Activated CD8-positive, alpha-beta memory T cell treated with anti-CD3 and anti-CD28 coated beads, Interleukin-2, amount 50 U/mL, for 24 hours (primary cell): Measurements from ENCODE around the gene HFM1.
A peak's percentile ranks its signal among the peaks of the same experiment; 100 is the strongest.
"Not testable (repeated sequence)": the region's sequence is repeated elsewhere in the genome, so short reads cannot be mapped to it uniquely, and the experiment has no call there.

ENCODE experiments used
- DNase-seq: peaks from one replicate; pipeline ENCODE4 v3.0.0-alpha.2; 2020; ENCODE audit errors: extremely low read depth

Gene HFM1

DNA sequence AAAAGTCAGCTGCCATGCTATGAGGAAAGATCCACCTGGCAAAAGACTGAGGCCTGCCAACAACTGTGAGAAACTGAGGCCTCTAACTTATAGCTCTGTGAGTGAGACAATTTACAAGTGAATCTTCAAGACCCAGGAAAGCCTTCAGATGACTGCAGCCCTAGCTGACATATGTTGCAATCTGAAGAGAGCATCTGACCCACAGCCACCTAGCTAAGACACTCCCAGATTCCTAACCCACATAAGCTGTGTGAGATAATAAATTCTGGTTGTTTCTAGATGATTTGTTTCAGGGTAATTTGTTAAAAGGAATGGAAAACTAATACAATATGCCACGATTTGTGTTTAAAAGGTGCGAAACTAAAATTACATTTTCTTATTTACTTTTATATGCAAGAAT, 55.1 kb downstream of the HFM1 start:
- DNase-seq: no peak

DNA sequence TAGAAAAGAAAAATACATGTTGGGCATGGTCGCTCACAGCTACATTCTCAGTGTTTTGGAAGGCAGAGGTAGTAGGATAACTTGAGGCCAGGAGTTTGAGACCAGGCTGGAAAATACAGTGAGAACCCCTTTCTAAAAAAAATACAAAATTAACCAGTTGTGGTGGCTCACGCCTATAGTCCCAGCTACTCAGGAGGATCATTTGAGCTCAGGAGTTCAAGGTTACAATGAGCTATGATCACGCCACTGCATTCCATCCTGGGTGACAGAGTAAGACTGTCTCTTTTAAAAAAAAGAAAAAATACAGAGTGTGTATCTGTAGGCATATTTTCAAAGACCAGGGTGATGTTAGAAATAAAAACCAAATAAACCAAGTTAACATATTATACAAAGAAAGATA, 57.8 kb downstream of the HFM1 start:
- no peak for DNase-seq

DNA sequence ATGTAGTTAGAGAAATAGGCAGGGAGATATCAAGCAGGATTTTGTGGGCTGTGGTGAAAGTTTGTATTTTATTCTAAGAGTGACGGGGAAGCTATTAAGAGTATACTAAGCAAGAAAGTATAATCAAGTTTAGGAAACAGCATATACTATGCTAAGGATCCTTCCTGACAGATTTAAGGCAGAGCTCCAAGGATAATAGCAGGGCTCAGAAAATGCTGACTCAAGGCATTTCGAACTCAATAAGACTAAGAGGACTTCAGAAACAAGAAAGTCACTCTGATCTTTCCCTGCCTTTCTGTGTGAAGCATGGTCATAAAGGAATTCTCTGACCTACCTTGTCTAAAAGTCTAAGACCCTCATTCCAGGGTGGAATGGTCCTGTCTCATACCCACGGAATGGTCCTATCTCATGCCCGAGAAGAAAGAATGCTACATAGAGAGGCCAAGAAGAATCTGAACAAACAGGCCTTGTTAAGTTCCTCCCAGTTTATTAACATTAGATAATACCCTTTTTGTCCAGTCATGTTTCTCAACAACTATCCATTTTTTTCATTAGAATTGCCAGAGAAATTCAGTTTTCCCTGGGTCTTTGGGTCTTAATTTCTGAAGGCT, 59.1 kb downstream of the HFM1 start:
- no peak for DNase-seq

DNA sequence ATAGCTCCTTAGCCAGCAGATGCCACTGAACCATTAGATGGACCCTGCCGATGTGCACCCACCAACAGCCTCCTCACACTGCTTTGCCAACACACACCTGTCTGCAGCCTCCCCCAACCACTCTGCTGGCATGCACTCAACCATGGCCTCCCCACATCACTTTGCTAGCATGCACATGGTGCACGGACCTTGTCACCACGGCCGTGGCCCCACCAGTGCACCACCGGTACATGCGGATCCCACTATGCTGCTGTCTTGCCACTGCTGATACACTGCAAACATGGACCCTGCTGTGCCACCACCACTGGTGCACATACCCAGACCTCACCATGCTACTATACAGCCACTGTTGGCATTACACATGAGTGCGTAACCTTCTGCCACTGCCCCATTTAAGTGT, 66.1 kb downstream of the HFM1 start:
- DNase-seq: no peak

DNA sequence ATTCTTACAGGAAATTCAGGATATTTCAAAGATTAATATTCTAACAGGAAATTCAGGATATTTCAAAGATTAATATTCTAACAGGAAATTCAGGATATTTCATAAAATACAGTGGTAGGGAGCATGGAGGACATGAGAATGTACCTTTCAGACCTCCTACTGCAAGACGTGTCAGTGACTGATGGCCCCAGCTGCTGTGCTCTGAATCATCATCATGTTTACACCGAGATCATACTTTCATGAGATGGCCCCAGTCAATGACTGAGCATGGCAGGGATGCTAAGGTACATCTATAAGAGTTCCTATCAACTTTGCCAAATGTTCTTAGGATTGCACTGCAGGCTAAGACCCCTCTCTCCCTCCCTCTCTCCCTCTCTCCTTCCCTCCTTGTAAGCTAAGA, 69.0 kb downstream of the HFM1 start:
- DNase-seq: no peak

DNA sequence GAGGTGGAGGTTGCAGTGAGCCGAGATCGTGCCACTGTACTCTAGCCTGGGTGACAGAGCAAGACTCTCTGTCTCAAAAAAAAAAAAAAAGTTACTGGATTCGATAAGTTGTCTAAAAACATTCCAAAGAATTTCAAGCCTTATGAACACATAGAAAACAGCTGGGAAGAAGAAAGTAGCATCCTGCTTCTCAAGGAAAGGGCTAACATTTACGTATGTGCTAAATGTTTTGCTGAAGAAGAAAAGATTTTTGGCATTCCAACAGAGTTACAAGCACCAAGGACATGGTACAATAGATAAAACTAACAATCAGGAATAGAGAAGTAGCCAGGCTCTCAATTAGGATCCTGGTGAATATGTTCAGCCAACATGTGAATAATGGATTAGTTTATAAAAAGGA, 69.8 kb downstream of the HFM1 start:
- no peak for DNase-seq

DNA sequence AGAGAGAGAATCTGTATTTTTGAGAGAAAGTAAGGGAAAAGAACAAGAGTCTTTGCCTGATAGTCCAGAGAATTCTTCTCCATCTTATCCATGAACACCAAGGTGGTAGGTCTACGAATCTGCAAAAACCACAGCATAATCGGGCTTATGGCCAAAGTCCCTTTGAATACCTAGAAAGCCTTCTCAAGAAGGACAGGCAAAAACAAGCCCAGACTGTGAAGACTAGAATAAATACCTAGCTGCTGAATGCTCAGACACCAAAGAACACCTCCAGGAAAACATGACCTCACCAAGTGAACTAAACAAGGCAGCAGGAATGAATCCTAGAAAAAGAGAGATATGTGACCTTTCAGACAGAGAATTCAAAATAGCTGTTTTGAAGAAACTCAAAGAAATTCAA, 79.2 kb downstream of the HFM1 start:
- DNase-seq: no peak

DNA sequence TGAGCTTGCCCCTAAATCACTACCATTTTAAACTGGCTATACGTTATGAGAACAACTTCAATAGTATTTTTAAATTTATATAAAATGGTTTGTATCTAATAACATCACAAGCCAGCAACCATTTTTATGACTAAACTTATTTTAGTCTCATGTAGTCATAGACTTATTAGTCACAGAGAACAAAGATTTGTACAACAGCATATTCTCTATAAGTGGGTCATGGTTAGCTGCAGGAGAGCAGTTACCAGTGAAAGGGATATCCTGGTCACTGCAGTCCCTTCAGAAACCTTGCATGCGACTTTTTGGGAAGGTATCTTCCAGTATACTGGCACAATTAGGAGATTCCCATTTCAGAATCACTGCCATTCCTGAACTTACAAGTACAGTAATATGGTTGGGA, 90.0 kb downstream of the HFM1 start:
- no peak for DNase-seq

DNA sequence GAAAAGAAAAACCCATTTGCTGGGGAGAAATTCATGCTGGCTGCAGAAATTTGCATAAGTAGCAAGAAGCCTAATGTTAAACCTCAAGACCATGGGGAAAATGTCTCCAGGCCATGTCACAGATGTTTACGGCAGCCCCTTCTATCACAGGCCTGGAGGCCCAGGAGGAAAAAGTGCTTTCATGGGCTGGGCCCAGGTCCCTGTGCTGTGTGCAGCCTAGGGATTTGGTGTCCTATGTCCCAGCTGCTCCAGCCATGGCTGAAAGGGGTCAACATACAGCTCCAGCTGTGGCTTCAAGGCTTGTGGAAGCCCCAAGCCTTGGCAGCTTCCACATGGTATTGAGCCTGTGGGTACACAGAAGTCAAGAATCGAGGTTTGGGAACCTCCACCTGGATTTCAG, 93.0 kb downstream of the HFM1 start:
- no peak for DNase-seq

DNA sequence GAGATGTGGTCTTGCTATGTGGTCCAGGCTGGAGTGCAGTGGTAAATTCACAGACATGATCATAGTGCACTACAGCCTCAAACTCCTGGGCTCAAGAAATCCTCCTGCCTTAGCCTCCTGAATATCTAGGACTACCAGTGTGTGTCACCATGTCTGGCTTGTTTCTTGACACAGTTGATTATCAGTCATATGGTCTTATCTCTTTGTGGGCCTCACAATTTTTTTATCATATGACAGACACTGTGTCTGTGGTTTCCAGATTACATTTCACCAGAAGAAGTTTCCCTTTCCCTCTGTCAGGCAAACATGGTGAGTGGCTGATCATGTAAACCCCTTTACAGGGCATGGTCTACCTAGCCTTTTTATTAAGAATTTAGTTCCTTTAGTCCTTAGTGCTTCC, 96.1 kb downstream of the HFM1 start:
- DNase-seq: no peak

DNA sequence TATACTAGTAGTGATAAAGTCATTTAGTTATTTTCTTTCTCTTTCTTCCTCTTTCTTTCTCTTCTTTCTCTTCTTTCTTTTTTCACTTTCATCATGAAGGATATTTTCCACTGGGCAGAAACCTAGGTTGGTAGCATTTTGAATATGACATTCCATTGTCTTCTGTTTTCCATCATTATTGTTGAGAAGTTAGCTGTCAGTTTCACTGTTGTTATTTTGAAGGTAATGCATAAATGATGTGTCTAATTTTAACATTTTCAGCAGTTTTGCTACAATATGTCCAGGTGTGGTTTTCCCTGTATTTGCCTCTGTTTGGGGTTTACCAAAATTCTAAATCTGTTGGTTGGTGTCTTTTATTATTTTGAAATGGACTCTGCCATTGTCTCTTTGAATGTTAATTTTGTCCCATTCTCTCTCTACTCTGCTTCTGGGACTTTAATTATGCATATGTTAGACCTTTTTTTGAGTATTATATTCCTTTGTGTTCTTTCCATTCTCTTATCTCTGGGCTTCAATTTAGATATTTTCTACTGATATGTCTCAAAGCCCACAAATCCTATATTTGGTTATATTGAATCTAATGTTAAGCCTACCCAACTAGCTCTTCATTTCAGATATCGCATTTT, 96.7 kb downstream of the HFM1 start:
- no peak for DNase-seq

DNA sequence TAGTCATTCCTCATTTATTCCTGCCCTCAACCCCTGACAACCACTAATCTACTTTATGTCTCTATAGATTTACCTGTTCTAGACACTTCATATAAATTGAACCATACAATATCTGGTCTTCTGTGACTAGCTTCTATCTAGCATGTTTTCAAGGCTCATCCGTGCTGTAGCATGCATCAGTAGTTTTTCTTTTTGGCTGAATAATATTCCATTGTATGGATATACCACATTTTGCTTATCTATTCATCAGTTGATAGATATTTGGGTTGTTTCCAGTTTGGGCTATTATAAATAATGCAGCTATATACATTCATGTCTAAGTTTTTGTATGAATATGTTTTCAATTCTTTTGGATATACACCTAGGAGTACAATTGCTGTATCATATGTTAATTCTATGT, 101.5 kb downstream of the HFM1 start:
- no peak for DNase-seq

DNA sequence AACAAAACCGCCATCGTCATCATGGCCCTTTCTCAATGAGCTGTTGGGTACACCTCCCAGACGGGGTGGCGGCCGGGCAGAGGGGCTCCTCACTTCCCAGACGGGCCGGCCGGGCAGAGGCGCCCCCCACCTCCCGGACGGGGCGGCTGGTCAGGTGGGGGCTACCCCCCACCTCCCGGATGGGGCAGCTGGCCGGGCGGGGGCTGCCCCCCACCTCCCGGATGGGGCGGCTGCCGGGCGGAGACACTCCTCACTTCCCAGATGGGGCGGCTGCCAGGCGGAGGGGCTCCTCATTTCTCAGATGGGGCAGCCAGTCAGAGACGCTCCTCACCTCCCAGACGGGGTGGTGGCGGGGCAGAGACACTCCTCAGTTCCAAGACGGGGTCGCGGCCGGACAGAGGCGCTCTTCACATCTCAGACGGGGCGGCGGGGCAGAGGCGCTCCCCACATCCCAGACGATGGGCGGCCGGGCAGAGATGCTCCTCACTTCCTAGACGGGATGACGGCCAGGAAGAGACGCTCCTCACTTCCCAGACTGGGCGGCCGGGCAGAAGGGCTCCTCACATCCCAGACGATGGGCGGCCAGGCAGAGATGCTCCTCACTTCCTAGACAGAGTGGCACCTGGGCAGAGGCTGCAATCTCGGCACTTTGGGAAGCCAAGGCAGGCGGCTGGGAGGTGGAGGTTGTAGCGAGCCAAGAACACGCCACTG, 115.6 kb downstream of the HFM1 start:
- DNase-seq: not testable (repeated sequence)

DNA sequence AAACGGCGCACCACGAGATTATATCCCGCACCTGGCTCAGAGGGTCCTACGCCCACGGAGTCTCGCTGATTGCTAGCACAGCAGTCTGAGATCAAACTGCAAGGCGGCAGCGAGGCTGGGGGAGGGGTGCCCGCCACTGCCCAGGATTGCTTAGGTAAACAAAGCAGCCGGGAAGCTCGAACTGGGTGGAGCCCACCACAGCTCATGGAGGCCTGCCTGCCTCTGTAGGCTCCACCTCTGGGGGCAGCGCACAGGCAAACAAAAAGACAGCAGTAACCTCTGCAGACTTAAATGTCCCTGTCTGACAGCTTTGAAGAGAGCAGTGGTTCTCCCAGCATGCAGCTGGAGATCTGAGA, 117.7 kb downstream of the HFM1 start:
- DNase-seq: not testable (repeated sequence)

DNA sequence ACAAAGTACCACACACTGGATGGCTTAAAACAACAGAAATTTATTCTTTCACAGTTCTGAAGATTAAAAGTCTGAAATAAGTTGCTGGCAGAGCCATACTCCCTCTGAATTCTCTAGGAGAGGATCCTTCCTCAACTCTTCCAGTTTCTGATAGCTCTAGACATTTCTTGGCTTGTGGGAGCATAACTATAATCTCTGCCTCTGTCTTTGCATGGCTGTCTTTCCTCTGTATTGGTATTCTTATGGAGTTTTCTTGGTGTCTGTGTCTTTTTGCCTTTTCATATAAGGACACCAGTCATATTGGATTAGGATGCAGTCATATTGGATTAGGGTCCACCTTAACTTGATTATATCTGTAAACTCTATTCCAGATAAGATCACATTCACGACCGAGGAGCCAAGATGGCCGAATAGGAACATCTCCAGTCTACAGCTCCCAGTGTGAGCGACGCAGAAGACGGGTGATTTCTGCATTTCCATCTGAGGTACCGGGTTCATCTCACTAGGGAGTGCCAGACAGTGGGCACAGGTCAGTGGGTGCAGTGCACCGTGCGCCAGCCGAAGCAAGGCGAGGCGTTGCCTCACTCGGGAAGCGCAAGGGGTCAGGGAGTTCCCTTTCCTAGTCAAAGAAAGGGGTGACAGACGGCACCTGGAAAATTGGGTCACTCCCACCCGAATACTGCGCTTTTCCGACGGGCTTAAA, 118.2 kb downstream of the HFM1 start:
- DNase-seq: not testable (repeated sequence)

DNA sequence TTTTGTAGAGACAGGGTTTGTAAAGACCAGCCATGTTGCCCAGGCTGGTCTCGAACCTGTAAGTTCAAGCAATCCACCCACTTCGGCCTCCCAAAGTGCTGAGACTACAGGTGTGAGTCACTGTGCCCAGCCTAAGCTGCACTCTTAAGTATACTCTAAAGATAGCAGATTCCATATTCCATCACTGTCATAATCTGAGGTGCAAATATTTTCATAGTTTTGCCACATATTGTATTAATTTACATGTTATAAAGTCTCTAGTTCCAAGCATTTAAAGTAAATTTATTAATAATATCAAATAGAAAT, 121.3 kb downstream of the HFM1 start:
- no peak for DNase-seq

DNA sequence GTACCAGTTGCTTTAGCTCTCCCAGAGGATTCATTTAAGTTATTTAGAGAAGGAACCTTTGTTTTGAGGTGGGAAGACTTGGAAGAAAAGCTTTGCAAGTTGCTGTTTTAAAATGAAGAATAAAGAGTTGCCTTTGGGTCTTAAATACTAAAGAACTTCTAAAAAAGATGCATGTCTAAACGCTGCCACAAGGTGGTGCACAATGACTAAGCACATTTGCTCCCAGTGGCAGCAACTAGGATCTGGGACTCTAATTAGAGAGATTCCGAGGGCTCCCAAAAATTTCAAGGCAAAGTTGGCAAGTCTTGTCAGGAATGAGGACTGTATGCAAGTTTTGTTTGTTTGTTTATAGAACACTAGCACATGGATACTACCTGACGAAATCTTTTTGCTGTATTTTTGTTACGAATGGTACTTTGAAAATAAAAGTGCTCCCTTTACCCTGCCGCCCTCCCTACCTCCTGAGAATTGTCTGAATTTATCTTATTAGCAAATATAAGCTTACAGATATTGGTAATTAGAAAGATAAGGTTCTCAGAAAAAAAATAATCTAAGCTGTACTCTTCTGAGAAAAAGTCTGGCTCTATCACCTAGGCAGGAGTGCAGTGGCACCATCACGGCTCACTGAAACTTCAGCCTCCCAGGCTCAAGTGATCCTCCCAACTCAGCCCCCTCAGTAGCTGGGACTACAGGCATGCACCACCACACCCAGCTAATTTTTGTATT, 121.8 kb downstream of the HFM1 start:
- DNase-seq: peak; percentile 8

DNA sequence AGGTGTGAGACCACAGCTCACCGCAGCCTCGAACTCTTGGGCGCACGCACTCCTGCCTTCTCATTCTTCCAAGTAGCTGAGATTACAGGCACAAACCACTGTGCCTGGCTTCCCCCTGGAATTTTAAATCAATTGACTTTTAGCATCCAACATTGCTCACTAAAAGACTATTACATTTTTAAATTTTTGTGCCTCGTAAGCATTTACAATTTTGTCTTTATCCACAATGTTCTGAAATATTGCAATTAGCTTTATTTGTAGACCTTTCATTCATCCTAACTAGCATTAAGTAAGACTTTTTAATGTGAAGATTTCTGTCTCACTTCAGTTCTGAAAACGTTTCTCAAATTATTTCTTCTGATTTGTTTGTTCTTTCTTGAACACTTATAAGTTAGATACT, 122.9 kb downstream of the HFM1 start:
- no peak for DNase-seq

DNA sequence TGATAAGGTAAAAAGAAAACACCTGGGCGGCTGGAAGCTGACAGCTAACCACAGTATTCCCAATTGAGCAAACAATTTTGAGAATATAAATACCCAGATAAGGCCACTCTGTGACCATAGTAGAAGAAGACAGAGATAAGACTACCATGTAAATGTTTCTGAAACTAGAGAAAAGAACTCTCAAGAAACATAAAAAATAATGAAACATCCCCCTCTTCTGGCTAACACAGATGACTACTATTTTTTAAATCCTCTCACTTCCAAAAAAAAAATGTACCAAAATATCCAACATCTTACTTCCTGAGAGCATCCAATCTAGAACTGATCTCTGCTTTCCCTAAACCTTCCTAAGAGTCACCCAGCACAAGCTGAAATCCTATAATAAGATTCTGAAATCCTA, 125.9 kb downstream of the HFM1 start:
- DNase-seq: no peak

DNA sequence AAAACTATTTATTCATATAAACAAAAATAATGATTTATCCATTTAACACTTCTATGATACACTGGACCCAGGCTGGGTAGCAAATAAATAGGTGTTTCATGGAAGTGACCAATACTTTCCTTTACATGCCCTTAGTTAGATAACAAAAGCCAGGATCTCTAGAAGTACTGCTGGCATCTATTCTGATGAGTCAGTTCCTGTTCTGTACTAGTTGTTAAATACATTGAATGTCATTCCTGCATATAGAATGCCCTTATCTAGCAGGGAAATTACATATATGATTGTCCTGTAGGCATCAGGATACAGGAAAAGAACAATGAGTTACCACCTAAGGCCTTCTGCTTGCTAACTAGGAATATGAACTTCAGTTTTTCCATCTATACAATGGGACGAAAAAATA, 130.8 kb downstream of the HFM1 start:
- DNase-seq: no peak

DNA sequence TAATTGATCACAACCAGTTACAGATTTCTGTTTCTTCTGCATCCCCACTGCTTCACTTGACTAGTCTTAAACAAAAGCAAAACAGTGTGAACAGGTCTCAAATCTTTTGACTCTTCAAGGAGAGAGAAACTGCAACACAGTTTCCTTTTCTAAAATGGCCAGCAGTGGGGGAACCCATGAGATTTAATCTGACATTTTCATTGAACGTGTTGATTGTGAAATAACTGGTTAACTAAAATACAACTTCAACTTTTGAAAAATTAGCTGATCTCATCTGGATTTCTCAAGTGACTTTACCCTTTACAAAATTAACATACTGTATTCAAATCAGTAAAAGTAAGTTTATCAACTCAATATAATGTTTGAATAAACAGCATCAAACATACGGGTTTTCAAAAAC, 143.0 kb downstream of the HFM1 start:
- DNase-seq: no peak

DNA sequence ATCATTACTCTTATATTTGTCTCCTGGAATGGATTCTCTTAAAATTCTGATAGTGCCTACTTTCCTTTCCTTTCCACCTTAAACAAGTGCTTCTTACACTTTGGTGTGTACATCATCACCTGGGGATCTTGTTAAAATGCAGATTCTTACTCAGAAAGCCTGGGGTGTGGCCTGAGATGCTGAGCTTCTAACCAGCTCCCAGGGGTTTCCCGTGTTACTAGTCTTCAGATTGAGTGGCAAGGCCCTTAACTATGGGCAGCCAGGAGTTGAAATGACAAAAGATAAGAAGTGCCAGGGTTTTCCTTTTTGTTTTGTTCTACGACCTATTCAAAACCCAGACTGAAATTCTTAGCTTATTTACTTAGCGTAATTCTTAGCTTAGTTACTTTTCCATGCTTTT, 159.2 kb downstream of the HFM1 start:
- DNase-seq: no peak

DNA sequence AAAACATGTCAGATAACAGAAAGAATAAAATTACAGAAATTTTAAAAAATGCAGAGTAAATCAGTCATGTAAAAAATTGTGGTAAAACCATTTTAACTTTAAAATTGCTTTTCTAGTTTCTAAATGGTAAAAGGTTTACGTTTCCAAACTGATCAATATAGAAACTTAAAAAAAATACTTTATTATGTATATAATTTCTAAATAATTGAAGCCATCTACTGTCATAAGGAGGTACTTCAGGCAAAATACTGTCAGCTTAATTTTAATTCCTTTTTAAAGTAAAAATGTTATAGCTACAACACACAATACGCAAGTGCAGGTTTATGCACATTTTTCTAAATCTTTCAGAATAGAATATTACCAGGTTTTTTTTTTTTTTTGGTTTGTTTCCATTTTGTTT, 159.9 kb downstream of the HFM1 start:
- DNase-seq: no peak
